Smooth muscle cell (in vitro differentiated cells): ENCODE data around the gene PSMC6. TPM values are rescaled to one million over a fixed set of nuclear protein-coding genes. Genes with fewer than 3 reads are reported as not detected.
A peak's percentile ranks its signal among the peaks of the same experiment; 100 is the strongest.

Experiments used
- DNase-seq: peaks from one replicate; lab custom pipeline; 2025; ENCODE audit not compliant: unreplicated experiment; lab: John Stamatoyannopoulos, UW
- H2AFZ ChIP-seq: fragments of 200-600 bp; sonication (generic); 2 replicates; pipeline ENCODE4 v1.6.0; 2016; ENCODE audit warnings: antibody characterized with exemption, low read depth, mild to moderate bottlenecking
- H3F3A ChIP-seq: fragments of 200-600 bp; sonication (generic); 2 replicates; pipeline ENCODE4 v1.6.0; 2017; ENCODE audit warnings: antibody characterized with exemption, low read depth
- H3K27ac ChIP-seq: fragments of 200-600 bp; sonication (generic); 2 replicates; pipeline ENCODE4 v1.5.1; 2016; ENCODE audit warnings: low read depth, mild to moderate bottlenecking
- H3K27me3 ChIP-seq: fragments of 200-600 bp; sonication (generic); 2 replicates; pipeline ENCODE4 v1.6.1; 2016; ENCODE audit warnings: low read depth, mild to moderate bottlenecking
- H3K36me3 ChIP-seq: fragments of 200-600 bp; sonication (generic); 2 replicates; pipeline ENCODE4 v1.5.1; 2016; ENCODE audit warnings: low read depth
- H3K4me1 ChIP-seq: fragments of 200-600 bp; sonication (generic); 2 replicates; pipeline ENCODE4 v1.5.1; 2016; ENCODE audit warnings: low read depth
- H3K4me2 ChIP-seq: fragments of 200-600 bp; sonication (generic); 2 replicates; pipeline ENCODE4 v1.6.0; 2016; ENCODE audit warnings: mild to moderate bottlenecking
- H3K4me3 ChIP-seq: fragments of 200-600 bp; sonication (generic); 2 replicates; pipeline ENCODE4 v1.5.1; 2016; ENCODE audit warnings: mild to moderate bottlenecking
- H3K79me2 ChIP-seq: fragments of 200-600 bp; sonication (generic); 2 replicates; pipeline ENCODE4 v1.6.0; 2016; ENCODE audit warnings: low read depth, mild to moderate bottlenecking
- H3K9ac ChIP-seq: fragments of 200-600 bp; sonication (generic); 2 replicates; pipeline ENCODE4 v1.6.0; 2016; ENCODE audit warnings: low read depth
- H3K9me3 ChIP-seq: fragments of 200-600 bp; sonication (generic); replicated peaks from 2 replicates; pipeline ENCODE4 v1.5.1; 2016; ENCODE audit warnings: low read depth
- H4K20me1 ChIP-seq: fragments of 200-600 bp; sonication (generic); 2 replicates; pipeline ENCODE4 v1.6.0; 2016; ENCODE audit warnings: low read depth
- WGBS: methylation state at CpG from one replicate; pipeline ENCODE4 v1.1.7; 2016; ENCODE audit warnings: low lambda C conversion rate; 5-methylcytosine and 5-hydroxymethylcytosine counted together
- polyA plus RNA-seq: library from polyadenylated mRNA; unstranded; fragments of >200 nt; fragmentation: Nextera tagmentation; extraction: Ambion mirVana; gene quantifications from 2 replicates; pipeline ENCODE4 v1.2.1, GENCODE V29; 2016
- total RNA-seq: library from RNA; depleted of rRNA; stranded (reverse); fragments of >200 nt; gene quantifications from 2 replicates; pipeline ENCODE4 v1.2.3, GENCODE V29; 2014
- TF ChIP-seq, protein P1 (sequence below): fragments of 200-600 bp; sonication (generic); IDR thresholded peaks from 2 replicates; pipeline ENCODE4 v1.5.1; 2017; ENCODE audit warnings: borderline replicate concordance, mild to moderate bottlenecking, antibody characterized with exemption; ENCODE audit not compliant: insufficient read depth, poor library complexity, severe bottlenecking

PSMC6 gene
- total and polyA plus RNA-seq, 2 experiments from 2014 or later = 90.9 to 138 TPM

- Histone ChIP-seq H3K4me1 (peaks cover 6% of the 10 kb centered on the region), H3K9me3 (no peaks in the 10 kb centered on the region), H4K20me1 (peaks cover 19% of the 10 kb centered on the region), H3K27ac (peak overlapping the region; percentile 72), H3K79me2 (peaks cover 32% of the 10 kb centered on the region), H2AFZ (no peak overlapping the region), H3K4me2 (peak overlapping the region; percentile 85), H3F3A (peaks cover 20% of the 10 kb centered on the region), H3K9ac (no peak overlapping the region), H3K27me3 (no peaks in the 10 kb centered on the region), H3K4me3 (peak overlapping the region; percentile 71), H3K36me3 (peaks cover 22% of the 10 kb centered on the region)
- TF ChIP-seq, protein P1, sequence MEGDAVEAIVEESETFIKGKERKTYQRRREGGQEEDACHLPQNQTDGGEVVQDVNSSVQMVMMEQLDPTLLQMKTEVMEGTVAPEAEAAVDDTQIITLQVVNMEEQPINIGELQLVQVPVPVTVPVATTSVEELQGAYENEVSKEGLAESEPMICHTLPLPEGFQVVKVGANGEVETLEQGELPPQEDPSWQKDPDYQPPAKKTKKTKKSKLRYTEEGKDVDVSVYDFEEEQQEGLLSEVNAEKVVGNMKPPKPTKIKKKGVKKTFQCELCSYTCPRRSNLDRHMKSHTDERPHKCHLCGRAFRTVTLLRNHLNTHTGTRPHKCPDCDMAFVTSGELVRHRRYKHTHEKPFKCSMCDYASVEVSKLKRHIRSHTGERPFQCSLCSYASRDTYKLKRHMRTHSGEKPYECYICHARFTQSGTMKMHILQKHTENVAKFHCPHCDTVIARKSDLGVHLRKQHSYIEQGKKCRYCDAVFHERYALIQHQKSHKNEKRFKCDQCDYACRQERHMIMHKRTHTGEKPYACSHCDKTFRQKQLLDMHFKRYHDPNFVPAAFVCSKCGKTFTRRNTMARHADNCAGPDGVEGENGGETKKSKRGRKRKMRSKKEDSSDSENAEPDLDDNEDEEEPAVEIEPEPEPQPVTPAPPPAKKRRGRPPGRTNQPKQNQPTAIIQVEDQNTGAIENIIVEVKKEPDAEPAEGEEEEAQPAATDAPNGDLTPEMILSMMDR = no peak
- DNase-seq = no peak
- WGBS = 3% methylated on average over 7 of the region's 8 CpGs
Observed at GRCh38 chr14:52729585-52729924, 22.6 kb downstream of the PSMC6 start.

GRCh38 chr14:52729925-52730708 lies 23.1 kb downstream of the PSMC6 start, which contains the start of gene STYX:
TSS of gene STYX (plus strand) at chr14:52730166. CDS start at chr14:52730475, 309 bp downstream.
- TF ChIP-seq, protein P1 = peak; percentile 10
- Histone ChIP-seq H3K4me2 (peak within 1 kb of the TSS; percentile 88), H3K4me3 (peak within 1 kb of the TSS; percentile 71), H3K79me2 (peaks cover 32% of the 10 kb centered on the region), H3K27ac (peak within 1 kb of the TSS; percentile 72), H3K4me1 (peaks cover 6% of the 10 kb centered on the region), H4K20me1 (peaks cover 15% of the 10 kb centered on the region), H3K27me3 (no peaks in the 10 kb centered on the region), H2AFZ (peak within 1 kb of the TSS; percentile 83), H3F3A (peaks cover 14% of the 10 kb centered on the region), H3K9ac (peak within 1 kb of the TSS; percentile 86), H3K9me3 (no peaks in the 10 kb centered on the region), H3K36me3 (peaks cover 16% of the 10 kb centered on the region)
- under 1% methylated on average over 43 of the region's 72 CpGs for WGBS
- peak; percentile 96 for DNase-seq

GRCh38 chr14:52730709-52731111 lies 23.7 kb downstream of the PSMC6 start:
- DNase-seq = no peak
- Histone ChIP-seq H2AFZ (peak overlapping the region; percentile 83), H4K20me1 (peaks cover 10% of the 10 kb centered on the region), H3K79me2 (peaks cover 32% of the 10 kb centered on the region), H3F3A (peaks cover 10% of the 10 kb centered on the region), H3K27ac (peak overlapping the region; percentile 55), H3K4me2 (peak overlapping the region; percentile 88), H3K27me3 (no peaks in the 10 kb centered on the region), H3K9me3 (no peaks in the 10 kb centered on the region), H3K4me3 (peak overlapping the region; percentile 71), H3K9ac (peak overlapping the region; percentile 86), H3K4me1 (peaks cover 11% of the 10 kb centered on the region), H3K36me3 (peaks cover 13% of the 10 kb centered on the region)
- TF ChIP-seq, protein P1 = no peak
- WGBS = under 1% methylated on average over 11 of the region's 11 CpGs
